GM19468 (cell line): Measurements from ENCODE around the gene KCNK3.
"Not testable (repeated sequence)": the region's sequence is repeated elsewhere in the genome, so short reads cannot be mapped to it uniquely, and the experiment has no call there.

ENCODE experiments used
- ATAC-seq: cut with Tn5 transposase; IDR thresholded peaks from one replicate; pipeline ENCODE4 v1.9.1; 2021; ENCODE audit warnings: mild to moderate bottlenecking, moderate library complexity, moderate number of reproducible peaks; ENCODE audit not compliant: unreplicated experiment; ENCODE audit errors: extremely low read depth

Gene KCNK3

DNA sequence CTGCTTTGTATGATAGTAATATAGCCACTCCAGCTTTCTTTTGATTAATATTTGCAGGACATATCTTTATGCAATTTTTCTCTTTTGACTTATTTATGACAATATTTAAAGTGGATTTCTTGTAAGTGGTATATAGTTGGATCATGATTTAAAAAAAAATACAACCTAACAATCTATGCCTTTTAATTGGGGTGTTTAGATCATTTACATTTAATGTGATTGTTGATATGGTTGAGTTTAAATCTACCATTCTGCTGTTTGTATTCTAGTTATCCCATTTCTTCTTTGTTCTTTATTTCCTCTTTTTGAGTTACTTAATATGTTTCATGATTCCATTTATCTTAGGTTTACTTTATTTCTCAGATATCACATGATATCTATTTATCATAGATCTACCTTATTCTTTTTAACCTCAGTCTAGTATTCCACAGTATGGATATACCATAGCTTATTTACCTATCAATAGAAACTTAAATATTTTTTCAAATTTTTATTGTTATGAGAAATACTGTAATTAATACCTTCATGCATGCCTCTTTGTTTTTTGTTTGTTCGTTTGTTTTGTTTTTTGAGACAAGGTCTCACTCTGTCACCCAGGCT is 32.1 kb upstream of the KCNK3 start:
- ATAC-seq, result no peak

DNA sequence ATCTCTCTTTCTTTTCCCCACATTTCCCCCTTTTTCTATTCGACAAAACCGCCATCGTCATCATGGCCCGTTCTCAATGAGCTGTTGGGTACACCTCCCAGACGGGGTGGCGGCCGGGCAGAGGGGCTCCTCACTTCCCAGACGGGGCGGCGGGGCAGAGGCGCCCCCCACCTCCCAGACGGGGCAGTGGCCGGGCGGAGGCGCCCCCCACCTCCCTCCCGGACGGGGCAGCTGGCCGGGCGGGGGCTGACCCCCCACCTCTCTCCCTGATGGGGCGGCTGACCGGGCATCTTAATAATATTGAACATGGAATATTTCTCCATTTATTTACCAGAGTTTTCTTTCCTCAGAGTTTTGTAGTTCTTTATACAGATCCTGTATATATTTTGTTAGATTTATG is 27.2 kb upstream of the KCNK3 start:
- not testable (repeated sequence) for ATAC-seq

DNA sequence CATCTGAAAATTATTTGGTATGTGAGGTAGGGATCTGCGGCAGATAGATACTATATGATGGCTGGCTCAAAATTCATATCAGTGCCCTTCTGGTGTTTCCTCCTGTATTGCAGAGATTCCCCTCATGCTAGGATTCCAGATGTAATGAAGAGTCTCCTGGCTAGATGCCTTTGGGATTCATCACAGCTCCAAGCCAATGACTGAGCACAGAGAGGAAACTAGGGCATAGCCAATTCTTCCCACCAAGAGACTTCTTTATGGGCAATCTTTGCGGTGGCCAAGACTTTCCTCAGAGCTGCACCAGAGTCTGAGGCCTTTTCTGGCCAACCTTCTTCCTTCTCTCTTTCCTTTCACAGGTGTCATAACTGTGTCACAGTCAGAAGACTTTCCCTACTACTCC is 25.9 kb upstream of the KCNK3 start:
- ATAC-seq, result no peak

DNA sequence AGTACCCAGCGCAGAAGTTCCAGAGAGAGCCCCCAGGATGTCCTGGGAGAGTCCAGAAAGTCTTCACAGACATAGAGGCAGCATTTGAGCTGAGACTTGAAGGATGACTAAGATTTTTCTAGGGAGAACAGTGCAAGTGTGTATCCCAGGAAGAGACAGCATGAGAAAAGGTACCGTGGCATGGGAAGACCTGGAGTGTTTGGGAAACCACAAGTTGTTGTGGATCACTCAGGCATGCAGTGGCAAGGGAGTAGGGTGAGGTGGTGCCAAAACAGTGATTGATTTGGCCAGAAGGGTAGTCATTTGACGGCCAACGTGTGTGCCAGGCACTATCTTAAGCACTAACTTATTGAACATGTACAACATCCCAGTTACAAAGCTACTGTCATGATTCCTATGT is 24.5 kb upstream of the KCNK3 start:
- ATAC-seq, result no peak

DNA sequence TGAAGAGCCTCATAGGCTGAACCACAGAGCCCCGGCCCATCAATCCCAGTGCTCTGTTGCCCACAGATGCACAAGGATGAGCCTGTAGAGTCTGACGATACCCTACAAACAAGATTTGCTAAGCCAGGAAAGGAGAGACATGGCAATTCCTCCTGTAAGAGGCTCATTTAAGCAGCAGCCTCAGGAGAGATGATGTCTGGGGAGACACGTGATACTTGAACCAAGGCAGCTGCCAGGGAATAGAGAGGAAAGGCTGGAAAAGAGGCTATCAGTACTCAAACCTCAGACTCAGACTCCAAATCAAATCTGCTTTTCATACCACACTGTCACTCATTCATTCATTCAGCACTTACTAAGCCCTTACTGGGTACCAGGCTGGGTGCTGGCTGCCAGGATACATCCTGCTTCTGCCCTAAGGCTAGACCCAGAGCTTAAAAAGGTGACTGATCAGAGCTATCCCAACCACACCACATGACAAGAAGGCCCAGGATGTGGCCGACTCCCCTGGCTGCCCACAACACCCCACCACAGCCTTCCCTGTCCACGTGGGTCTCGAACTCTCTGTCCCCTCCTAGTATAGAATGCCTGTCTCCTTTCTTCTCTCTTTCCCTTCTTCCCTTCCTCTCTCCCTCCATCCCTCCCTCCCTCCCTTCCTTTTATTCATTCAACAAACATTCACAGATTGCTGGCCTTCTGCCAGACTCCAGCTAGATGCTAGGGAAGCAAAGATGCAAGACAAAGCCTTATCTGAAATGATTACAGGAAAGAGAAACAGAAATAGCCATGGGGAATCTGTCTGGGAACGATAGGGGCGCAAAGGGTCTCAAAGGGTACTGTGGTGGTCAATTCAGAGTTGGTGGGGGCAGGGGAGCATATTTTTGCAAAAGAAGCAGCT is 23.4 kb upstream of the KCNK3 start:
- ATAC-seq, result no peak

DNA sequence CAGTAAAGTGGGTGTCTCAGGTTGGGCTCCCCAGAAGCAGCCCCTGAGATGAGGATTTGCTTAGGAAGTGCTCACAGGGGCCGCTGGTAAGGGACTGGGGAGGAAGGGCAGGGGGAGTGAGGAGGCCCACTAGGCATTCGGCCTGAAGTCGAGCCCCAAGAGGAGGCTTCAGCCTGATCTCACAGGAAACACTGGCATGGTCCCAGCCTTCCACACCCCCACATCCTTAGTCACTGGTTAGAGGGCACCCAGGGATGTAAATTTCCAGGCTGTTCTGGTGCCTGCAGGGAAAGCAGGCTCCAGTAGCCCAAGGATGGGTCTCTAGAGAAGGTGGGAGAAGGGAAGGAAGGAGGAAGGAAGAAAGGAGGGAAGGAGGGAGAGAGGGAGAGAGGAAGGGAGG is 22.4 kb upstream of the KCNK3 start:
- no peak for ATAC-seq

DNA sequence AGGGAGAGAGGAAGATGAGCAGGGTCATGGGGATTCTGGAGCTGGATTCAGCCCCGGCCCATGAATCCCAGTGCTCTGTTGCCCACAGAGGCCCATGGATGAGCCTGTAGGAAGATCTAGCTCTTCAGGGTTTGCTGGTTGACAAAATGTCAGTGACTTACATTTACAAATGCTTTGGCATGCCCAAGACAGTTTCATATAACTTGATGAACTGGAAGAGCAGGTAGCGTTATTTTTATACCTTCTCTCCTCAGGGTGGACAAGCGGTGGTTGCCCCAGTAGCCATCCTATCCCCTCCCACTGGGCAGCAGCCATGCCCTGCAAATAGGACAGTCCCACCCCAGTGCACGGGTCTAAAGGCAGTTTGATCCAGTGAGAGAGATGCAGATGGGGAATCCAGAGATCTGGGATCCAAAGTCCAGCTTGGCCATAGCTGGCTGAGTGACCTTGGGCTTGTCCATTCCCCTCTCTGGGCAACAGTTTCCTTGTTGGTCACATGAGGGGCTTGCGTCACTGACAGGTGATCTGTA is 21.5 kb upstream of the KCNK3 start:
- no peak for ATAC-seq

DNA sequence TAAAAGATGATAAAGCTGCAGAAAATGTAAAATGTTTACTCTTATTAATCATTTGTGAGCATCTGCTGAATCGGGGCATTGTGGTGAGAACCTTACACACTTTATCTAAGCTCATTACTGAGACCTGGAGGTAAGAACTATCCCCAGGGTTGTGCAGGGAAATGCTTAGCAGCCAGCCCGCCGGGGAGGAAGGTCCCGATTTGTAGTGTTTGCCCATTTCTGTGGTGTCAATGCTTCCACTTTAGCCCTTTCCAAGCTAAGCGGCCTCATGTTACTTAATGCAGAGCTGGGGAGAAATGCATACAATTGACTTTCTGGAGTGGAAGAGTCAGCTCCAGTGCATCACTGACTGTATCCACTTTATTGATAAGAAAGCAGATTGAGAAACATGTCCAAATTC is 20.8 kb upstream of the KCNK3 start:
- no peak for ATAC-seq

DNA sequence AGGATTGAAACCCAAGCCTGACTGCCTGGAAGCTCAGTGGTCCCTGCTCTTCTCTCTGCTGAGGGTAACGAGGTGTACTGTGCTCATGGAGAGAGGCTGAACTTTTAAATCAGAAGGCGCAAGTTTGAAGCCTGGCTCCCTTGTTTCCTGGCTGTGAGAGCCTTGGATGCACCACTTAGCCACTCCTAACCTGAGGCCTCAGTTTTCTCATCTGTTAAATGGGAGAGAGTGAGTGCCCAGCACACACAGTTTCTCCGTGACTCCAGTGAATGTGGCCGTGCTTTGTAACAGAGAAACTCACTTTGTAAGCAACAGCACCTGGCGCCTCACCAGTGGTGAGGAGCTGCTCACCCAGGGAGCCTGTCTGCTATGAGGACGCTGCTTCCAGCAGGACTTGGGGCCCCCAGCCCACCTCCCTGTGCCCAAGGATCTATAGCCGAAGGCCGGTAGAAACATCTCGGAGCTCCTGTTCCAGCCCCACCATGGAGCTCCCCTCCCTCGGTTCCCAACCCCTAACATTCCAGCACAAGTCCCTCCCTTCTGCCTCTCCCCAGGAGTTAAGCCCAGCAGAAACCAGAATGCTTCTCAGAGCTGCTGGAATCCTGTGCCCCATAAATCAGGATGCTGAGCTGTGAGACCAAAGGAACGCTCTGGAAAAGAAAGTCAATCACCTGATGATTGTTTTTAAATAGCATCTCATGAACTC is 20.3 kb upstream of the KCNK3 start:
- ATAC-seq, result no peak

DNA sequence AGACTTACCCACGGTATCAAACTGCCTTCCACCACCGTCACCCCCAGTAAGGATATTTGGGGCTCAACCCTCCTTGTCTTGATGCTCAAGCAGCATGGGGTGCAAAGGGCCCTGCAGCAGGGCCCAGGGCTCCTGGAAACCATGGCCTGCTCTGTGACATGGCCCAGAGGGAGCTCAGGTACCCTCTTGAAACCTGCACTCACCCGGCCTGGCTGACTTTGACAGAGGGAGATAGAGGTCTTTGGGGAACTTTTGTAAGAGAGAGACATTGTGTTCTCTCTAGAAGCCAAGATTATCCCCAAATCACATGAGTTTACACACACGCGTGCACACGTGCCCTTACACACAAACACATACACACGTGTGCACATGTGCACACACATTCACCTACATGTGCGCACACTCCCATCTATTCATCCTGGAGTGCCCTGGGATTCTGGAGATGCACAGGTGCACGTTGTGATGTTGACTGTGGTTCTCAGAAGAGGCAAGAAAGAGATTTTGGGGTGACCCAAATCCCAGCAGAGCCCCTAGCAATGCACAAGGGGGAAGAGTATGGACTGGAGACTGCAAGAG is 19.6 kb upstream of the KCNK3 start:
- ATAC-seq, result no peak

DNA sequence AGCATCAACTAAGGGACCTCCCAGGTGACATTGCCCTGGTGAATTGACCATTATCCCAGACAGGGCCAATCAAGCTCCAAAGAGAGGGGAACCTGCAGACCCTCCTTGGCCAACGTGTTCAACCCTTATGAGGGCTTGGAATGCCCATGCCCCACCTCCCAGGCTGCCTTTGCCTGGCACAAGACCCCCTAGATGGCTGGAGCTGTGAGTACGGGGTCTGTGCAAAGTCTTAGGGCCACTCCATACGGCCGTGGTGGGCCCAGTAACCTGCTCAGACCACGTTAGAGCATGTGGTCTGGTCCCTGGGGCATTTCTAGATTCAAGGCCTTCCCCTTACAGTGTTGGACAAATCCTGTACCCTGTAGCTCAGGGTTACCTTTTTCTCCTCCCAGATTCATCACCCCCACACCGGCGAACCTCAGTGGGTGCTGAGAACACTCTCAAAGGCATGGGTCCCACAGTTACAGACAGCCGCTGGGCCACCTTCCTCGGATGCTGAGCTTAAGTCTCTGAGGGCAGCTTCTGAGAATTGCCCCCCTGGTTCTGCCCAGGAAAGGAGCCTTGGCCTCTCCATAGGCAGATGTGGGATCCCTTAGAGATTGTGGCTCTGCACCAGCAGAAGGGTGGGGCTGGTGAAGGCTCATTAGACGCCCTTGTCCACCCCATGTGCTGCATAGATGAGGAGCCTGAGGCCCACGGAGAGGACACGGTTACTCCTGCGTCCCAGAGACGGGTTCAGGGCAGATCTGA is 18.3 kb upstream of the KCNK3 start:
- no peak for ATAC-seq

DNA sequence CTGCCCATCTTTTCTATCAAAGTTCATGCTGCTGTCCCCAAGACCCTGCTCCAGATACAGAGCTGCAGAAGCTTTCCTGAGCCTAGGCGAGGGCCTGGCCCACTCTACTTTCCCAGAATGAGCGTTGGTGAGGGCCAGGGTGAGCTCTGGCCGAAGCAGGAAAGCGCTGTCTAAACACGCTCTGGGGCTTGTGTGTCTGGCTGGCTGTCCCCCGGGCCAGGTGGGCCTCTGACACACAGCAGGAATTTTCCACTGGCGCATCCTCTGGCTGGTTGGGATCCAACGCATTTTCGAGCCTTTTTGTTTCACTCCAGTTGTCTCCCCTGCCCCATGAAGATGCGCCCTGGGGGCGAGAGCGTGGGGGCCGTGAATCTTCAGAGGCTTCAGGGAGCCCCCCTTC is 17.8 kb upstream of the KCNK3 start:
- no peak for ATAC-seq

DNA sequence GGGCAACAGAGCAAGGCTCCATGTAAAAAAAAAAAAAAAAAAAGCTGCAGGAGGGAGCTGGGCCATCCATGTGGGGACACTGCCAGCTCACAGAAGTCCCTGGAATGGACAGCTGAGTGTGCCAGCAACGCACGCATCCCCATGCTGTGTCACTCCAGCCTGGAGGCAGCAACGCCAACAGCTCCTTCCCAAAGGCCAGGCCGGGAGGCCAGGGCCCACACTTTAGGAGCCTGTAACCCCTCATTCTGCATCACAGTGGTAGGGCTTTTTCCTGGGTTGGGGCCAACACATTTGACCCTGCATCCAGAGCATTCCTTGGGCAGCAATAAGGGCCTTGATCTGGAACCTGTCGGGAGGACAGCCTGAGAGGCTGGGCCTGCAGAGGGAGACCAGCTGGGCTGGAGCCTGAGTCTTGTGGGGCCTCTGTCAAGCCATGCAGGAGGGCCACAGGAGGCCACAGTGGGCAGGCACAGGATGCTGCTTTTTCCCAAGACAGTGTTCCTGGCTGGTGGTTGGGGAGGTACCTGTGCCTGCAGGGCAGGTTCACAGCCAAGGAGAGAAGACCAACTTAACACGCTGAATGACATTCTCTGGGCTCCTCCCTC is 16.8 kb upstream of the KCNK3 start:
- ATAC-seq, result no peak

DNA sequence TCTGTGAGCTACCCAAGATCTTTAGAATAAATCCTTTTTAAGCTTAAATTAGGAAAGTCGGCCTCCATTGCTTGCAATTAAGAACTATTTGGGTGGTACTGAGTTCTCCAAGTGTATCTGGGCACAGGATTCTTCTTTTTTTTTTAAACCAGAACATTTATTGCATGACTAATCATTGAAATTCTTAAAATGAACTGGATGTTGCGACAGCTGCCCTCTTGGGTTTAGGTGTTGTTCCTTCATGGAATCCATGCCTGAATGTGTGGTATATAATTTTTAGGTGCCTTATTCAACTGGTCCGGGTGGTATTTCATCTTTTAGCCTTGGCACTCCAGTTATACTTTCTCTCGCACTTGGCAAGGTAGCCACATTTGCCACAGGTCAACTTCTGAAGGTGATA is 14.5 kb upstream of the KCNK3 start:
- ATAC-seq, result no peak

DNA sequence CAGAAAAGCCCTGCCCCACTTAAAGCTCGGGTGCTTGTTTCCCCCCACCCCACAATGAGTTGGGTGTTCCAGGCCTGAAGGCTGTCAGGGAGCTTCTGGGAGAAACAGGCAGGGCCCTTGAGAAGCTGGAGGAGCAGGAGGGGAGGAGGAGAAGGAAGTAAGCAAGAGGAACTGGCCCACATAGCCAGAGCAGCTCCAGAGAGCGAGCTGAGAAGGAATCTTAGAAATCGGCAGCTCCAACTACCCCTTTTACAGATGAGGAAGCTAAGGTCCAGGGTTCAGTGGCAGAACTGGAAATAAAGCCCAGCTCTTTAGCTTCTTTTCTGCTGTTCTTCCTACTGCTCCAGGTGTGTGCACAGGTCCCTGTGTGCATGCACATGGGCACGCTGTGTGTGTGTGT is 12.7 kb upstream of the KCNK3 start:
- no peak for ATAC-seq

DNA sequence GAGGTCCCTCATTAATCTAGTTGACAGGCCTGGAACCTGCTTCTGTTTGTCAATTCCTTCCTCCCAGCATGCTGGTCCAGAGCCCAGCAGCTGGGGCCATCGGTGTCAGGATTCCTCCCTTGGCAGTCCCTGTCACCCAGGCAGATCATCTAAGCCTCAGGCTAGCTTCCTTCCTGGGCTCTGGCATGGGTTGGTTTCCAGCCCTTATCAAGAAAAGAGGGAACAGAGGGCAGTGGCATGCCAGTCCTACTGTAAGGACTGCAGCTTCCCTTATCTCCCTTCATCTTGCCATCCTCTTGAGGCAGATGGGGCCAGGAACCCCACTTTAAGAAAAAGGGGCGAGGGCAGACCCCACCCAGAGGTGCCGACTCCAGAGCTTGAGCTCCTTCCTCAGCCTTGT is 10.9 kb upstream of the KCNK3 start:
- no peak for ATAC-seq

DNA sequence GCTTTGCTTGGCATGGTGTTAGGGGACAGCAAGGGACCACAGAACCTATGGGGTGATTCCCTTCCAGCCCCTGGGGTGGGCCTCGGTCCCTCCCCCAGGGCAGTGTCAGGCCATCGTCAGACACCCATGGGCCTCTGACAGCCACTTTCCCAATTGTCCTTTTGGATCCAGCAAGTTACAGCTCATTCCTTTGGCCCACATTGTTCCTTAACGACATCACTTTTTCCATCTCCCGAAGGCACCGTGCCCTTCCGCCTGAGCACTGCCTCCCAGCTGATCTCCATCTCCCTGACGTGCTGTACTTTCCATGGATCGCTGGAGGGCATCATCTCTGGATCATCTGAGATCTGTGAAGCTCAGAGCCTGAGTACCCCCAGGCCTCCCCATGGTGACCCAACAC is 10.4 kb upstream of the KCNK3 start:
- ATAC-seq, result no peak

DNA sequence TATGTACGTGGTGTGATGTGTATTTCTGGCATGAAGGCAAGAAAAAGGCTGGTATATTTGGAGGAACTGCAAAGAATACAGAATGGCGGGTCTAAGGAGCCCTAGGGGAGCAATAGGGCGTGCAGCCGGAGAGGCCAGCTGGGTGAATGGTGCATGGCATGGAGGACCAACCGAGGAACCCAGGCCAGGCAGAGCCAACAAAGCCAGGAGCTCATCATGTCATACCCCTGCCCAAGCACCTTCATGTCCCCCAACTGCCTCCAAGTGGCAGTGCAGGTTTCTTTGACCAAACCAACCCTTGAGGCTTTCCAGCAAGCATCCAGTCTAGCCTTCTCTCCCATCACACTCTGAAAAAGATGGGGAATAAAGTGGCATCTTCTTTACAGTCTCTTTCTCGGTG is 8.9 kb upstream of the KCNK3 start:
- no peak for ATAC-seq

DNA sequence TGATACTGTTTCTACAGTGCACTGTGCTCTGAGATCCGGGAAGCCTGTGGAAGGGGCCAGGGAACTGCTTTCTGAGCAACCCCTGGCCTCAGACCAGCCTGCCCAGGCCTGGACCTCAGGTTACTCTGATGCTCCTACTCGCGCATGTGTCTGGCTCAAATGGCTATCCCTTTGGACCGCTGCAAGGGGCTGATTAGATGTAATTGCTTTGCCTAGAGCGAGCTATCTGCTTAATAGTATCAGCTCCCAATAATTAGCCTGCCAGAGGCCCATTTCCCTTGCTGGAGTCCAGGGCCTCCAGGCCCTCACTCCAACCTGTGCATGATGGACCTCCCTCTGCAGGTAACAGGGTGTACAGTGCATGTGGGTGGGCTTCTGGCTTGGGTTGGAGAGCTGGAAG is 7.2 kb upstream of the KCNK3 start:
- no peak for ATAC-seq
